PFSK-1 (cell line): ENCODE results near the gene PRSS56.

ENCODE experiments used
- FOXP2 ChIP-seq: optimal IDR thresholded peaks from 2 replicates; pipeline ENCODE3; 2011; ENCODE audit warnings: borderline replicate concordance, control low read depth, inconsistent platforms; ENCODE audit not compliant: insufficient read depth; ENCODE audit errors: extremely low read length, extremely low read depth
- POLR2AphosphoS5 ChIP-seq: IDR thresholded peaks from 2 replicates; pipeline ENCODE4 v1.6.1; 2012; ENCODE audit warnings: low read depth, mild to moderate bottlenecking, control low read depth, low read length, moderate library complexity

DNA sequence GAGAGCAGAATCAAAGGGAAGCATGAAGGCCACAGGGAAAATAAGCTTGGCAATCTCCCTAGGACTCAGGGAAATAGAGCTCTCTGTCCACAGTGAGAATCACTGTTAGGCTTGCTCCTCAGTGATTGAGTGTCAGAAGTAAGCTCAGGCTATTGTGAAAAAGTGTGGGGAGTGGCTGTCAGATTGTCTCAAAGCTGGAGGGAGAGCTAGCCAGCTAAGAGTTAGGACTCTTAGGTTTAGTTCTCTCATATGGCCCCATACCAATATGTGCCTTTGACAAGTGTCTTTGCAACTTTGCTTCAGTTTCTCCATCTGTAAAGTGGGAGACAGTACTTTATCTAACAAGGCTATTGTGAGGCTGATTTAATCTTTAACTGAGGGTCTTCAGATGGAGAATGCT is 47.5 kb downstream of the PRSS56 start:
- TF ChIP-seq POLR2AphosphoS5 = no peak
- no peak for TF ChIP-seq FOXP2
